Progenitor cell of endocrine pancreas (in vitro differentiated cells): ENCODE results near the gene ZNF70. TPM values are rescaled to one million over a fixed set of nuclear protein-coding genes. Genes with fewer than 3 reads are reported as not detected.

Experiments used
- DNase-seq: peaks from one replicate; pipeline ENCODE4 v3.0.0; 2021; ENCODE audit warnings: low spot score; ENCODE audit not compliant: unreplicated experiment
- H3K27ac Mint-ChIP-seq: 2 replicates; pipeline ENCODE4 v1.8.0; 2021; ENCODE audit warnings: mild to moderate bottlenecking, moderate library complexity, mixed read lengths
- H3K27me3 Mint-ChIP-seq: 2 replicates; pipeline ENCODE4 v1.8.0; 2021; ENCODE audit warnings: mixed read lengths
- H3K36me3 Mint-ChIP-seq: 2 replicates; pipeline ENCODE4 v1.8.0; 2022; ENCODE audit warnings: mixed read lengths; ENCODE audit not compliant: insufficient read depth
- H3K4me1 Mint-ChIP-seq: 2 replicates; pipeline ENCODE4 v1.8.0; 2021; ENCODE audit warnings: low read depth, mixed read lengths
- H3K4me3 Mint-ChIP-seq: 2 replicates; pipeline ENCODE4 v1.8.0; 2021; ENCODE audit warnings: low read depth, mild to moderate bottlenecking, moderate library complexity, mixed read lengths
- H3K9me3 Mint-ChIP-seq: 2 replicates; pipeline ENCODE4 v1.8.0; 2021; ENCODE audit warnings: low read depth, mixed read lengths
- CTCF ChIP-seq: fragments of 200-600 bp; sonication (generic); IDR thresholded peaks from one replicate; pipeline ENCODE4 v1.5.0; 2021; ENCODE audit warnings: antibody characterized with exemption, mild to moderate bottlenecking; ENCODE audit not compliant: unreplicated experiment
- total RNA-seq: library from RNA; stranded (reverse); gene quantifications from 2 replicates; pipeline ENCODE4 v1.2.1, GENCODE V29; 2021

ZNF70 gene
- total RNA-seq, 1 donor from 2014 or later = 9.8 TPM

GRCh38 chr22:23763954-23764353 lies 13.0 kb upstream of the ZNF70 start:
- Mint-ChIP-seq H3K9me3 (no peaks in the 10 kb centered on the region), H3K4me1 (peaks cover 4% of the 10 kb centered on the region), H3K36me3 (no peaks in the 10 kb centered on the region), H3K27me3 (peaks cover 4% of the 10 kb centered on the region), H3K27ac (no peak overlapping the region), H3K4me3 (no peak overlapping the region)
- TF ChIP-seq CTCF = no peak
- no peak for DNase-seq

GRCh38 chr22:23763579-23763945 lies 12.7 kb upstream of the ZNF70 start:
- TF ChIP-seq CTCF = no peak
- H3K9me3 Mint-ChIP-seq = no peaks in the 10 kb centered on the region
- H3K36me3 Mint-ChIP-seq = no peaks in the 10 kb centered on the region
- H3K27ac Mint-ChIP-seq = no peak overlapping the region
- no peak for DNase-seq
- H3K4me3 Mint-ChIP-seq = no peak overlapping the region
- H3K4me1 Mint-ChIP-seq = peaks cover 4% of the 10 kb centered on the region
- H3K27me3 Mint-ChIP-seq = peaks cover 4% of the 10 kb centered on the region

- peaks cover 4% of the 10 kb centered on the region for H3K27me3 Mint-ChIP-seq
- H3K4me1 Mint-ChIP-seq = peaks cover 4% of the 10 kb centered on the region
Observed at GRCh38 chr22:23762842-23763578, 12.1 kb upstream of the ZNF70 start, which contains the start of gene C22orf15. TSS of gene C22orf15 (plus strand) at chr22:23762990. CDS start at chr22:23763307, 317 bp downstream.

DNA sequence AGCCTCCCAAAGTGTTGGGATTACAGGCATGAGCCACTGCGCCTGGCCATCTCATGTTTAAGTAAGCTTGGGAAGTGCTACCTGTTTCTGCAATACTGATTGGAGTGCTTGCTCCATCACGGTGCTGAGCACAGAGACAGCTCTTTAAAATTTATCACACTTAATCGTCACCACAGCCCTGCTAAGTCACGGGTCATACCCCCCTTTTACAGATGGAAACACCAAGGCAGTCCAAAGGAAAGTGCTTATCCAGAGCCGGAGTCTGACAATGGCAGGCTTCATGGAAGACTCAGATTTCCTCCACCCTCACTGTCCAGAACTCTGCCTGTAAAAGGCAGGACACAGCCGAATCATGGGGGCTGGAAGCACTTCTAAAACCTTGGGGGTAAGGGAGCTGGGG lies 9.1 kb upstream of the ZNF70 start:
- Mint-ChIP-seq H3K36me3 (no peaks in the 10 kb centered on the region), H3K27me3 (peaks cover 4% of the 10 kb centered on the region), H3K4me3 (no peak overlapping the region), H3K9me3 (no peaks in the 10 kb centered on the region), H3K4me1 (peaks cover 4% of the 10 kb centered on the region), H3K27ac (no peak overlapping the region)
- no peak for TF ChIP-seq CTCF
- no peak for DNase-seq

More at GRCh38 chr22:23762842-23763578, 12.1 kb upstream of the ZNF70 start, which contains the start of gene C22orf15:
- no peaks in the 10 kb centered on the region for H3K36me3 Mint-ChIP-seq
- H3K27ac Mint-ChIP-seq = peak within 1 kb of the TSS; percentile 33
- DNase-seq = no peak
- no peak for TF ChIP-seq CTCF
- no peak within 1 kb of the TSS for H3K4me3 Mint-ChIP-seq
- H3K9me3 Mint-ChIP-seq = no peaks in the 10 kb centered on the region

GRCh38 chr22:23759566-23759965 lies 8.7 kb upstream of the ZNF70 start:
- TF ChIP-seq CTCF = no peak
- Mint-ChIP-seq H3K9me3 (no peaks in the 10 kb centered on the region), H3K4me1 (peaks cover 4% of the 10 kb centered on the region), H3K27me3 (peaks cover 4% of the 10 kb centered on the region), H3K4me3 (no peak overlapping the region), H3K27ac (no peak overlapping the region), H3K36me3 (no peaks in the 10 kb centered on the region)
- no peak for DNase-seq
